UCSD-AML1 (cell line): ENCODE results near the gene DMXL1.
"Not testable (repeated sequence)": the region's sequence is repeated elsewhere in the genome, so short reads cannot be mapped to it uniquely, and the experiment has no call there.

Experiments
- DNase-seq: peaks from one replicate; lab custom pipeline; 2025; ENCODE audit not compliant: unreplicated experiment; lab: John Stamatoyannopoulos, UW

DMXL1 gene

GRCh38 chr5:119123280-119123679, 52.4 kb downstream of the DMXL1 start:
- DNase-seq: no peak

GRCh38 chr5:119129770-119130169, 58.9 kb downstream of the DMXL1 start:
- no peak for DNase-seq

- DNase-seq: no peak
Observed at GRCh38 chr5:119131530-119132304, 60.8 kb downstream of the DMXL1 start.

- DNase-seq: not testable (repeated sequence)
Observed at GRCh38 chr5:119135743-119136142, 64.9 kb downstream of the DMXL1 start.

- no peak for DNase-seq
Observed at GRCh38 chr5:119136666-119137318, 65.9 kb downstream of the DMXL1 start.

GRCh38 chr5:119153629-119154028, 82.7 kb downstream of the DMXL1 start:
- DNase-seq: no peak

GRCh38 chr5:119158144-119158543, 87.3 kb downstream of the DMXL1 start:
- no peak for DNase-seq

GRCh38 chr5:119161430-119161829, 90.5 kb downstream of the DMXL1 start:
- DNase-seq: no peak

- no peak for DNase-seq
Observed at GRCh38 chr5:119166026-119166425, 95.1 kb downstream of the DMXL1 start.

- DNase-seq: no peak
Observed at GRCh38 chr5:119168401-119168800, 97.5 kb downstream of the DMXL1 start.

GRCh38 chr5:119171686-119172085, 100.8 kb downstream of the DMXL1 start:
- no peak for DNase-seq

- DNase-seq: no peak
Observed at GRCh38 chr5:119174578-119175163, 103.8 kb downstream of the DMXL1 start.

- no peak for DNase-seq
Observed at GRCh38 chr5:119176785-119177184, 105.9 kb downstream of the DMXL1 start.

GRCh38 chr5:119177226-119177625, 106.3 kb downstream of the DMXL1 start:
- no peak for DNase-seq

- DNase-seq: no peak
Observed at GRCh38 chr5:119178435-119178834, 107.5 kb downstream of the DMXL1 start.

- no peak for DNase-seq
Observed at GRCh38 chr5:119179857-119180641, 109.2 kb downstream of the DMXL1 start.

- DNase-seq: not testable (repeated sequence)
Observed at GRCh38 chr5:119185512-119185911, 114.6 kb downstream of the DMXL1 start.

GRCh38 chr5:119187776-119188529, 117.1 kb downstream of the DMXL1 start:
- DNase-seq: no peak

- no peak for DNase-seq
Observed at GRCh38 chr5:119190470-119191095, 119.7 kb downstream of the DMXL1 start.

- DNase-seq: no peak
Observed at GRCh38 chr5:119191944-119192343, 121.1 kb downstream of the DMXL1 start.
